Stimulated activated CD4-positive, alpha-beta T cell treated with anti-CD3 and anti-CD28 coated beads, Interleukin-15, amount 100 ng/mL, for 1 hour (primary cell): ENCODE results near the gene FGFRL1.

ENCODE experiments used
- DNase-seq, 2 donors: peaks; one replicate each; pipeline ENCODE4 v3.0.0-alpha.2; 2020; ENCODE audit warnings: low read depth in 1 of 2, low spot score in 1 of 2

Gene FGFRL1

GRCh38 chr4:1021386-1022050 lies 10.1 kb downstream of the FGFRL1 start:
- DNase-seq: no peak

- no peak for DNase-seq
These were observed 10.8 kb downstream of the FGFRL1 start for GRCh38 chr4:1022051-1022738.

- no peak for DNase-seq
These were observed 11.3 kb downstream of the FGFRL1 start for GRCh38 chr4:1022739-1023066.

GRCh38 chr4:1023075-1023640 lies 11.7 kb downstream of the FGFRL1 start:
- no peak for DNase-seq

GRCh38 chr4:1023895-1024740 lies 12.7 kb downstream of the FGFRL1 start:
- no peak for DNase-seq

GRCh38 chr4:1024882-1025545 lies 13.6 kb downstream of the FGFRL1 start:
- no peak for DNase-seq

- DNase-seq: peak in 1 of 2 donors; percentile 29
These were observed 14.7 kb downstream of the FGFRL1 start for GRCh38 chr4:1026115-1026514.

GRCh38 chr4:1027219-1027914 lies 15.9 kb downstream of the FGFRL1 start:
- no peak for DNase-seq

- DNase-seq: no peak
These were observed 16.5 kb downstream of the FGFRL1 start for GRCh38 chr4:1027915-1028238.

GRCh38 chr4:1028574-1029220 lies 17.3 kb downstream of the FGFRL1 start:
- DNase-seq: no peak

- DNase-seq: no peak
These were observed 18.1 kb downstream of the FGFRL1 start for GRCh38 chr4:1029529-1029928.

GRCh38 chr4:1030031-1030430 lies 18.6 kb downstream of the FGFRL1 start:
- no peak for DNase-seq

- DNase-seq: no peak
These were observed 19.1 kb downstream of the FGFRL1 start for GRCh38 chr4:1030559-1030958.

GRCh38 chr4:1031346-1031745 lies 19.9 kb downstream of the FGFRL1 start:
- no peak for DNase-seq

- DNase-seq: no peak
These were observed 20.8 kb downstream of the FGFRL1 start for GRCh38 chr4:1031956-1032795.

GRCh38 chr4:1032861-1033260 lies 21.4 kb downstream of the FGFRL1 start:
- DNase-seq: no peak

- DNase-seq: no peak
These were observed 22.6 kb downstream of the FGFRL1 start for GRCh38 chr4:1033840-1034551.

- DNase-seq: no peak
These were observed 24.1 kb downstream of the FGFRL1 start for GRCh38 chr4:1035510-1035909.

- DNase-seq: no peak
These were observed 24.7 kb downstream of the FGFRL1 start for GRCh38 chr4:1036095-1036494.
